Transverse colon (tissue), 4 donors: ENCODE data around the gene DLX2. TPM values are rescaled to one million over a fixed set of nuclear protein-coding genes. Genes with fewer than 3 reads are reported as not detected.

Experiments
- DNase-seq: peaks from one replicate; pipeline ENCODE4 v3.0.0-alpha.2; 2019
- H3K27ac ChIP-seq, 4 donors: fragments of 200-600 bp; sonication (generic); 2 replicates each; pipeline ENCODE4 v1.5.1; 2016 to 2018; ENCODE audit warnings: inconsistent platforms in 4 of 4
- H3K27me3 ChIP-seq: fragments of 200-600 bp; sonication (generic); 2 replicates; pipeline ENCODE4 v1.5.1; 2017; ENCODE audit warnings: inconsistent platforms
- H3K36me3 ChIP-seq, 4 donors: fragments of 200-600 bp; sonication (generic); 2 replicates each; pipeline ENCODE4 v1.5.1; 2017 to 2019; ENCODE audit warnings: inconsistent platforms in 4 of 4
- H3K4me1 ChIP-seq, 4 donors: fragments of 200-600 bp; sonication (generic); 2 replicates each; pipeline ENCODE4 v1.5.1; 2017 to 2020; ENCODE audit warnings: inconsistent platforms in 4 of 4
- H3K4me3 ChIP-seq, 4 donors: fragments of 200-600 bp; sonication (generic); 1 replicate in 1 of 4; 2 replicates in 3 of 4; pipeline versions ENCODE4 v1.5.1 to v1.6.1; 2017 to 2019; ENCODE audit warnings: inconsistent platforms in 4 of 4
- H3K9me3 ChIP-seq, 2 donors: fragments of 200-600 bp; sonication (generic); 2 replicates each; pipeline ENCODE4 v1.5.1; 2017 to 2019; ENCODE audit warnings: inconsistent platforms in 2 of 2
- CTCF ChIP-seq, 5 experiments: fragments of 200-600 bp in 3 of 5; fragments of 450-650 bp in 2 of 5; sonication (generic) in 3 of 5; IDR thresholded peaks; 1 replicate in 2 of 5; 2 replicates in 3 of 5; pipeline ENCODE4 v1.5.1; 2016 to 2017; ENCODE audit warnings: antibody characterized with exemption in 5 of 5, inconsistent platforms in 3 of 5, mild to moderate bottlenecking in 2 of 5, moderate library complexity in 1 of 5
- EP300 ChIP-seq: sonication (generic); formaldehyde crosslinking; IDR thresholded peaks from one replicate; pipeline ENCODE4 v1.6.1; 2017; ENCODE audit warnings: antibody characterized with exemption, low read depth
- POLR2A ChIP-seq: fragments of 450-650 bp; IDR thresholded peaks from one replicate; pipeline ENCODE4 v1.6.1; 2016; ENCODE audit warnings: antibody characterized with exemption, mild to moderate bottlenecking, moderate library complexity
- POLR2AphosphoS5 ChIP-seq, 3 donors: sonication (generic); formaldehyde crosslinking; IDR thresholded peaks; one replicate each; pipeline ENCODE4 v1.6.1; 2016; ENCODE audit warnings: antibody characterized with exemption in 3 of 3
- WGBS, 2 donors: methylation state at CpG; one replicate each; pipeline ENCODE4 v1.1.5; 2018; ENCODE audit warnings: low coverage in 1 of 2; 5-methylcytosine and 5-hydroxymethylcytosine counted together
- in situ Hi-C, 4 donors: fragments of 200-750 bp; cut with MboI; loops; one replicate each; pipeline versions ENCODE4 v1.15.0 to v1.15.1; 2017; ENCODE audit warnings: low sequenced_read_pairs in 3 of 4, low pct_ligation_motif_present in 1 of 4, low pct_unique_long_range_greater_than_20kb in 1 of 4
- intact Hi-C: fragments of 100-400 bp; cut with DNase I; formaldehyde crosslinking; loops from one replicate; pipeline ENCODE4 v1.15.1; 2023; ENCODE audit warnings: low total_unique reads
- total RNA-seq, 4 donors: library from RNA; depleted of rRNA; stranded (reverse); fragments of >200 nt; gene quantifications; one replicate each; pipeline ENCODE4 v1.1.0, GENCODE V29; 2016

Gene DLX2
- total RNA-seq, 4 donors from 2014 or later: 0.16 TPM; not detected in 3

- intact Hi-C loops: no loop called here
- in situ Hi-C loops: no loop called here
- no peak for DNase-seq
- H3K4me1 ChIP-seq: peaks cover 17 to 44% (median 33%) of the 10 kb centered on the region in 4 donors
- H3K27me3 ChIP-seq: peaks cover 100% of the 10 kb centered on the region
- TF ChIP-seq POLR2A (no peak), CTCF (IDR thresholded peaks at IDR 0.05) (no peak), EP300 (no peak), POLR2AphosphoS5 (IDR thresholded peaks at IDR 0.05) (no peak)
- WGBS, 2 donors: 0 to 6% methylated on average over 1 to 36 of the region's 39 CpGs
- H3K4me3 ChIP-seq: no peak overlapping the region
- H3K27ac ChIP-seq: no peak overlapping the region
- H3K36me3 ChIP-seq: no peaks in the 10 kb centered on the region
- H3K9me3 ChIP-seq: no peaks in the 10 kb centered on the region
Measured at GRCh38 chr2:172090044-172090961, 12.4 kb downstream of the DLX2 start.

- Histone ChIP-seq H3K36me3 (no peaks in the 10 kb centered on the region), H3K4me3 (no peak overlapping the region), H3K27ac (no peak overlapping the region), H3K9me3 (no peaks in the 10 kb centered on the region), H3K27me3 (peaks cover 100% of the 10 kb centered on the region), H3K4me1 (peaks cover 17 to 44% (median 33%) of the 10 kb centered on the region in 4 donors)
- in situ Hi-C loops (no loop called here), intact Hi-C loops (no loop called here)
- no peak for DNase-seq
- TF ChIP-seq POLR2A: no peak
- no peak for TF ChIP-seq CTCF (IDR thresholded peaks at IDR 0.05)
- WGBS, 2 donors: 38 to 39% methylated on average over 4 to 7 of the region's 7 CpGs
Measured at GRCh38 chr2:172089633-172090032, 13.1 kb downstream of the DLX2 start.

GRCh38 chr2:172089005-172089504, 13.6 kb downstream of the DLX2 start:
- H3K27ac ChIP-seq: no peak overlapping the region
- intact Hi-C loops: no loop called here
- no peaks in the 10 kb centered on the region for H3K36me3 ChIP-seq
- in situ Hi-C loops: no loop called here
- H3K4me1 ChIP-seq: peaks cover 19 to 45% (median 35%) of the 10 kb centered on the region in 4 donors
- no peaks in the 10 kb centered on the region for H3K9me3 ChIP-seq
- no peak overlapping the region for H3K4me3 ChIP-seq
- peaks cover 100% of the 10 kb centered on the region for H3K27me3 ChIP-seq
- no peak for TF ChIP-seq POLR2A
- no peak for TF ChIP-seq EP300
- no peak for TF ChIP-seq CTCF (IDR thresholded peaks at IDR 0.05)
- TF ChIP-seq POLR2AphosphoS5 (IDR thresholded peaks at IDR 0.05): no peak
- no peak for DNase-seq
- WGBS, 2 donors: 11 to 15% methylated on average over 9 to 10 of the region's 10 CpGs

GRCh38 chr2:172088245-172089004, 14.3 kb downstream of the DLX2 start:
- Histone ChIP-seq H3K4me1 (peaks cover 19 to 47% (median 36%) of the 10 kb centered on the region in 4 donors), H3K9me3 (no peaks in the 10 kb centered on the region), H3K27me3 (peaks cover 100% of the 10 kb centered on the region), H3K27ac (no peak overlapping the region), H3K36me3 (no peaks in the 10 kb centered on the region), H3K4me3 (no peak overlapping the region)
- no peak for DNase-seq
- WGBS, 2 donors: 6 to 15% methylated on average over 9 to 37 of the region's 37 CpGs
- in situ Hi-C loops (no loop called here), intact Hi-C loops (no loop called here)
- no peak for TF ChIP-seq CTCF (IDR thresholded peaks at IDR 0.05)
- no peak for TF ChIP-seq POLR2AphosphoS5 (IDR thresholded peaks at IDR 0.05)
- TF ChIP-seq EP300: no peak
- TF ChIP-seq POLR2A: no peak
